ENCODE measurements around the gene KIAA1755. TPM values are rescaled to one million over a fixed set of nuclear protein-coding genes. Genes with fewer than 3 reads are reported as not detected.
A peak's percentile ranks its signal among the peaks of the same experiment; 100 is the strongest.

Gene KIAA1755
- polyA plus RNA-seq, 4 donors, result 2.3 to 5.5 (median 4.4) TPM

DNA sequence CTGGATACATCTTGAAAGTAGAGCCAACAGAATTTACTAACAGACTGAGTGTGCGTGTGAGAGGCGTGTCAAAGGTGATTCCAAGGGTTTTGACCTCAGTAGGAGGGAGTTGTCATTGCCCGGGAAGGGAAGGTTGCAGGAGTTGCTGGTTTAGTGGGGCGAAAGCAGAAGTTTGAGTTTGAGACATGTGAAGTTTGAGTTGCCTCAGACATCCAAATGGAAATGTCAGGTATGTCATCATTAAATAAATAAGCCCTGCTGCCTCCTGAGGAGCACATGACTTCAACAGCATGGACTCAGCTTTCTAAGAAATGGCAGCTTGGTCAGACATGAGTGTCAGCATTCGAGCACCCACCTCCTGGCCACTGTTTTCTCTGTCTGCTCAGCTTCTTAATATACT lies 68.9 kb downstream of the KIAA1755 start:
- DNase-seq (ENCODE audit: low read depth in 4 of 4, low spot score in 2 of 4), result no peak

DNA sequence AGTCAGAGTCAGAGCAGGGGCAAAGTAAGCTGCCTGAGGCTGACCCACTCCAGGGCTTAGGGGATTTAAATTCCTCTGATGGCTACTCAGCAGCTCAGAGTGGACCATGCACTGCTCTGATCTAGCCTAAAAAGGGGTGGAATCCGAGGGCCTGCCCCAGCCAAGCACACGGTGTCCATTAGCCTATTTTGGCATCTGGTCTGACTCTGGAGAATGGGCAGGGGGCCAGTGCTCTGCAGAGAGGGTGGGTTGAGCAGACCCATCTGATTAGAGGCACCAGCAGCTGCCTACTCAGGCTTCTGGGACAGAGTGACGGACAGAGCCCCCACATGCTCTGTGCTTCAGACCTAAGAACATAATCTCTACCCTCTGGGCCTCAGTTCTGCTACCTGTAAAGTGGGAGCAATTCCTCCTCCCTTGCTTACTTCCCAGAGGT lies 69.6 kb downstream of the KIAA1755 start:
- DNase-seq (ENCODE audit: low read depth in 4 of 4, low spot score in 2 of 4), result no peak

DNA sequence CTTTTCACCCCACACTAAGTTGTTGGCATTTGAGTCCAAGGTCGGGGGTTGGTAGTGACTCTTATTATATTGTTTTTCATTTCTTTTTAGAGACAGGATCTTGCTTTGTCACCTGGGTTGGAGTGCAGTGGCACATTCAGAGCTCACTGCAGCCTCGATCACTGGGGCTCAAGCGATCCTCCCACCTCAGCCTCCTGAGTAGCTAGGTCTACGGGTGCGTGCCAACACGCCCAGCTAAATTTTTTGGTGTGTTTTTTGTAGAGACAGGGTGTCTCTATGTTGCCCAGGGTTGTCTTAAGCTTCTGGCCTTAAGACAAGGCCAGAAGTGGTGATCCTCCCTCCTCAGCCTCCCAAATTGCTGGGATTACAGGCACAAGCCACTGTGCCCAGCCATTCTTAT lies 70.4 kb downstream of the KIAA1755 start:
- no peak for DNase-seq (ENCODE audit: low read depth in 4 of 4, low spot score in 2 of 4)

DNA sequence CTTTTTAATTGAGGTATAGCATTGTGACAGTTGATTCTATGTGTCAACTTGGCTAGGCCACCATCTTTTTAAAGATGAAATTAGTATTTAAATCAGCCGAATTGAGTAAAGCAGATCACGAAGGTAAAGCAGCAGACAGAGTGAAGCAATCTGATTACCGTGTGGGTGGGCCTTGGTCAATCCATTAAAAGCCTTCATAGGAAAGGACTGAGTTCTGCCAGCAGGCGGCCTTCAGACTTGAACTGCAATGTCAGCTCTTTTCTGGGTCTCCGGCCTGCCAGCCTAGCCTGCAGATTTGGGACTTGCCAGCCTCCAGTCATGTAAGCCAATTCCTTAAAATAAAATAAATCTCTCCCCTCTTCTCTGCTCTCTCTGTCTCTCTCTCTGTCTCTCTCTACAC lies 73.0 kb downstream of the KIAA1755 start:
- no peak for DNase-seq (ENCODE audit: low read depth in 4 of 4, low spot score in 2 of 4)

DNA sequence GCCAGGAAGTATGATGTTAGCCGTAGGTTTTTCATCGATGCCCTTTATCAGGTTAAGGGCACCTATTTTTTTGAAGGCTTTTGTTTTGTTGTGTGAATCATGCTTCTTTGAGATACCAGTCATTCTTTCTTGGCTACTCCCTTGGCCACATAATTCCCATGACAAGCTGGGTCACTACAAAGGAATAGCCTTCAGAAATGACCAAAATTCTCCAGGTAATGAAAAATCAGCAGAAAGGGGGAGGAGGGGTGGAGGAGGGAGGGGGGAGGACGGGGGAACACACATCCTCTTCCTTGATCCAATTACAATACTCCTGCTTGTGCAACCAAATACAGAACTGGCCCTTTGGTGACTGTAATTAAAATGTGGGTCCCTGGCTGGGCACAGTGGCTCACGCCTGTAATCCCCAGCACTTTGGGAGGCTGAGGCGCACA lies 73.7 kb downstream of the KIAA1755 start:
- no peak for DNase-seq (ENCODE audit: low read depth in 4 of 4, low spot score in 2 of 4)

DNA sequence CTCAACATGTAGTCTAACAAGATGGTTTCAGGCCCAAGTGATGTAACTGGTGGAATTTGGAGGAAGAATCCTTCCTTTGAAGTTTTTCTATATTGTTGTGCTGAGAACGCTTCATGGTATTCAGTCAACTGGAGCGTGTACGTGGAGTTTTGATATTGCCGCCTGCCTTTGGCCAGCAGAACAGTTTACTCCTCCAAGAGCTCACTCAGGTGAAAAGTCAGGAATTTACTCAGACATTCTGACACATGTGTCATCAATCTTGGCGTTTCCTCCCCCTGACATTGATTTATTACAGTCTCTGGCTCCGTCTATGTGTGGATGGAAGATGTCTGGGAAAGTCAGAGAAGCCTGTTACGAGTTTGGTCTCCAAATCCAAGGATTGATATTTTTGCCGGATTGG lies 76.4 kb downstream of the KIAA1755 start:
- DNase-seq (ENCODE audit: low read depth in 4 of 4, low spot score in 2 of 4), result peak; percentile 52 to 75 (median 67)

- no peak for DNase-seq (ENCODE audit: low read depth in 4 of 4, low spot score in 2 of 4)
Observed at GRCh38 chr20:38181971-38182370, 78.6 kb downstream of the KIAA1755 start.

DNA sequence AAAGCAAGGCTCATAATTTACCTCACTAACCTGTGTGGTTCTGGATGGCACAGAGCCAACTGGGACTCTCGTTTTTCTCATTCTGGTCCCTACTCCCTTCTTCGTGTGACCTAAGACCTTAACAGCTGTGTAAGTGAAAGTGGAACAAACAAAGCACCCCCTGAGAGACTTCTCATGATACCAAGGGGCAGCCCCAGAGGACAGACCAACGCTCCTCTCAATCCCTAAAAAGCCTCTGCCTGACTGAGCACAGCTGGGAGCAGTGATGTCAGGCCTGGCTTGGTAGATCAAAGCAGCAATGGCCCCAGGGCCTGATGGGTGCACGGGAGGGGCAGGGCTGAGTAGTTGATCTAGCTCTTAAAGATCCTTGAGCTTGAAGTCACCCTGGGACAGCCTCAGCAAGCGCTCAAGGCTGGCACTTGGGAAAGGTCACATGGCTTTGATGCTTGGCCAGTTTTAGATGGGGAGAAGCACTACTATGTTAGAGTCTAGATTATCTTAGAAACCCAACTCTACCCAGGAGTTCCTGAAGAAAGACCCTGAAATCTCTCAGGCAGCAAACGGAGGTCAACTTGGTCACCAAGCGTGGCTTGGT lies 79.2 kb downstream of the KIAA1755 start:
- DNase-seq (ENCODE audit: low read depth in 4 of 4, low spot score in 2 of 4), result no peak

GRCh38 chr20:38180781-38181180 lies 79.8 kb downstream of the KIAA1755 start:
- no peak for DNase-seq (ENCODE audit: low read depth in 4 of 4, low spot score in 2 of 4)

DNA sequence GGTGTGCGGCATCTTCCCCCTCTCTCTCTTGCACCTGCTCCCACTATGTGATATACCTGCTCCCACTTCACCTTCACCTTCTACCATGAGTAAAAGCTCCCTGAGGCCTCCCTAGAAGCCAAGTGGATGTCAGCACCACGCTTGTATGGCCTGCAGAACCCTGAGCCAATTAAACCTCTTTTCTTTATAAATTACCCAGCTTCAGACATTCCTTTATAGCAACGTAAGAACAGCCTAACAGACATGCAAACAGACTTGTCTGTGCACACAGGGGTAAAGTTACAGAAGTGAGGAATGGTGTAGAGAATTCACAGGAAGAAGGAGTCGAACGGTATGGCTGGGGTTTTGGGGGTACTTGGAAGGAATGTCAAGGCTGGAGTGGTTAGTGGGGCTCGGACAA lies 80.7 kb downstream of the KIAA1755 start:
- DNase-seq (ENCODE audit: low read depth in 4 of 4, low spot score in 2 of 4), result no peak

DNA sequence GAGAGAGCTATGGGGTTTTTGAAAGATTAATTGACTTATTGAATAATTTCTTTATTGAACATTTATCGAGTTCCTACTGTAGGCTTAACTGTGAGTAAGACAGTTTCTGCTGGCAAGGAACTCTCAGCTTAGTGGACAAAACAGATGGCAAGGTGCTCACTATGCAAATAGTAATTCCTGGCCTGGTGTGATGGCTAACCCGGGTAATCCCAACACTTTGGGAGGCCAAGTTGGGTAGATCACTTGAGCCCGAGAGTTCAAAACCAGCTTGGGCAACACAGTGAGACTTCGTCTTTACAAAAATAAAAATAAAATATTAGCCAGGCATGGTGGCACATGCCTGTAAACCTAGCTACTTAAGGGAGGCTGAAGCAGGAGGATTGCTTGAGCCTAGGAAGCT lies 82.0 kb downstream of the KIAA1755 start:
- no peak for DNase-seq (ENCODE audit: low read depth in 4 of 4, low spot score in 2 of 4)

DNA sequence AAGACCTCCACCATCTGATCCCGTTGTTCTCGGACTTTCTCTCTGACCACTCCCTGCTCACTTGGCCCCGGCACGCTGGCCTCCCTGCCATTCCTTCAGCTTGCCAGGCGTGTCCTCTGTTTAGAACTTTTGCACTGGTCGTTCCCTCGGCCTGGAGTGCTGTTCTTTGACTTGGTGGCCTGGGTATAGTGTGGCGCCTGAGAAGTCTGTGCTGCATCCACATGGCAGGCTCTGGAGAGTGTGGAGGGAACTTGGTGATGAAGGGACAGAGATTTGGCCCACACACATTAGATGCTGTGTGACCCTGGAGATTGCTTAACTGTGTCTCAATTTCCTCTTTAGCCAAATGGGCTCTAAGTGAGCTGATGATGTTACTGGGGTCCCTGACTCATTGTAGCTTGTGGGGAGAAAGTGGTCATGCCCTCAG lies 82.5 kb downstream of the KIAA1755 start:
- no peak for DNase-seq (ENCODE audit: low read depth in 4 of 4, low spot score in 2 of 4)

GRCh38 chr20:38177201-38177600 lies 83.3 kb downstream of the KIAA1755 start:
- DNase-seq (ENCODE audit: low read depth in 4 of 4, low spot score in 2 of 4), result no peak

DNA sequence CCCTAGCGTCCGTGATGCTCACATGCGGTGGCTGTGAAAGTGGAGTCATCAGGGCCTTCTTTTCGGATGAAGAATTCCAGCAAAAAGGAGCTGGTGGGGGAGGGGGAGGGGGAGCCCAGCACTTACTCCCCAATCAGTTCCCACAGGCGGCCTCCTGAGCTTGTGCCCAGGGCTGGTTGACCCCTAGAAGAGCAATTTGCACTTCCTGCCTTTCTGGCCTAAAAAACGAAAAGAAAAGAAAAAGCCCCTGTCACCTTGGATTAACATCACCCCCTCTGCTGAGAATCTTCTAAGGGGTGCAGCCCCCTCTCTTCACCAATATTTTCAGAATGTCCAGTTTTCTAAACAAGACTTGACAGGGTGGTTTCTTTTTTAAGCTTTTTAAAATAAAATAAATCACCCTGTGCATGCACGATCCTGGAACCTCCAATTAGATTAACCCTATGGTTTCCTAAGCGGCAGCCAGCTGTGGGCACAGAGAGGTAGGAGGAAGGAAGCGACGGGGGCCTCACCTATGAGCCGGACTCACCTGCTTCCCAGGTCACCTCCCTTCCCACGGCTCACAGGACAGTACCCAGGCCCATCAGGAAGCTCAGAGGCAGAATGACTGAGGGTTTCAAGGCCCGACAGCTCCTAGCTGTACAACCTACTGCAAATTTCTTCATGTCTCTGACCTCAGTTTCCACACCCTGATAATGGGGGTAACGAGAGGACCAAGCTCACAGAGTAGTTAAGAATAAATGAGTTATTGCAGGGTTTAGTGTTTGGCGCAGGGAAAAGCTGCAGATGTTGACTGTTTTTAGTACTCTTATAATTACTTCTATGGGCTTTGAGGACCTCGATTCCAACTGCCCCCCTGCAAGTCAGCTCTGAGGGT lies 85.0 kb downstream of the KIAA1755 start:
- no peak for DNase-seq (ENCODE audit: low read depth in 4 of 4, low spot score in 2 of 4)

GRCh38 chr20:38173237-38174156 lies 87.0 kb downstream of the KIAA1755 start:
- DNase-seq (ENCODE audit: low read depth in 4 of 4, low spot score in 2 of 4), result no peak

DNA sequence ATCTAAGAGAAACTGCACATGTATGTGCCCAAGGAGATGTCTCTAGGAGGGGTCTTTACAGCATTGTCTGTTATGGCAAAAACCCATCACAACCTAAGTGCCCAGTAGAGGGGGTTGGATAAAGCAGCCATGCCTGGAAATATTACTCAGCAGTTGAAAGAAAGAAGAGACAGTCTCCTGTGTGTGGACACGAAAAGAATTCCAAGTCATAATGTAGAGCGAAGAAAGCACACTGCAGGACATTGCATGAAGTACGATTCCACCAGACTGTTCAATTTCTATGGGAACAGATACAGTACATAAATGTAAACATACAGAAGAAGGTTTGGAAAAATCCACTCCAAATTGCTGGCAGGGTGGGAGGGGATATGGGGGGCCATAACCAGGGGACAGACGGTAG lies 88.1 kb downstream of the KIAA1755 start:
- no peak for DNase-seq (ENCODE audit: low read depth in 4 of 4, low spot score in 2 of 4)

DNA sequence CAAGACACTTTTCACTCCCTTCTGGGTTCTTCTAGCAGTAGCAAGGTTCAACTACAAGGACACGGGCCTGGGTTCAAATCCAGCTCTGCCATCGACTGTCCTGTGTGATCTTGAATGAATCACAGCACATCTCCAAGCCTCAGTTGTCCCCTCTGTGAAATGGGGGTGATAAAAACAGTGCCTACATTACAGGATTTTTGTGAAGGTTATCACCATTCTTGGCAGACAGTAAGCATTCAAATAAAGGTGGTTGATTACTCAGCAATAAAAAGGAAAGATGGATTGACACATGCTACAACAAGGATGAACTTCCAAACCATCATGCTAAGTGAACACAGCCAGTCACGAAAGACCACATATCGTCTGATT lies 88.9 kb downstream of the KIAA1755 start:
- DNase-seq (ENCODE audit: low read depth in 4 of 4, low spot score in 2 of 4), result no peak

GRCh38 chr20:38170826-38171674 lies 89.5 kb downstream of the KIAA1755 start:
- DNase-seq (ENCODE audit: low read depth in 4 of 4, low spot score in 2 of 4), result no peak

DNA sequence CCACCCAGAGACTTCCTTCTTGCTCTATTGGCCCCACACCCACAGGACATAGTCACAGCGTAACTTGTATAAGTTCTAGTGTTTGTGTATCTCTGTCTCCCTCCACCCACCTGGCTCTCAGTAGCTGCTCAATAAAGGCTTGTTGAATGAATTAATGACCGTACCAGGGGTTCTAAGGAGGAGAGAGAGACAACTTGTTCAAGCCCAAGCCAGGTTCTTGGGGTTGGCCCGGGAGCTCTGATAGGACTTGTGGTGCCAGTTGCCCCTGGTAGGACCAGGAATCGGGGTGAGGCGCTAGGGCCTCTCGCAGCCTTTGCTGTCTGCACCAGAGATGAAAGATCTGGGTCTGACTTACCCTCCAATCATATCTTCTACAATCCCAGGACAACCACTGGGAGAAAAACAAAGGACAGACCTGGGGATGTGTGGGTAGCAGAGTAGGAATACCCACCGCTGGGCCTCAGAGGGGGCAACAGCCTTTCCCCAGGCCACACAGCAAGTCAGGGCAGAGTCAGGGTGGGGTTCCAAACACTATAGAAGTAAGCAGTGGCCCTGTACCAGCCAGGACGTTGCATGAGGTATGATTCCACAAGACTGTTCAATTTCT lies 90.2 kb downstream of the KIAA1755 start:
- DNase-seq (ENCODE audit: low read depth in 4 of 4, low spot score in 2 of 4), result no peak

Data from left renal cortex interstitium (tissue), 4 donors.